GM12891 (cell line): Measurements from ENCODE around the gene CCDC70.

Experiments
- POLR2A ChIP-seq: IDR thresholded peaks from 2 replicates; pipeline ENCODE4 v1.6.1; 2011; ENCODE audit warnings: low read depth, low read length, control low read depth
- SPI1 ChIP-seq: IDR thresholded peaks from 2 replicates; pipeline ENCODE4 v1.6.1; 2011; ENCODE audit warnings: low read depth, low read length, control low read depth
- TAF1 ChIP-seq: IDR thresholded peaks from 2 replicates; pipeline ENCODE4 v1.6.1; 2011; ENCODE audit warnings: low read depth, low read length, control low read depth

GRCh38 chr13:51831519-51831918 lies 30.2 kb upstream of the CCDC70 start:
- TF ChIP-seq TAF1 (no peak), SPI1 (no peak), POLR2A (no peak)
